ENCODE measurements around the gene KIF3C. TPM values are rescaled to one million over a fixed set of nuclear protein-coding genes. Genes with fewer than 3 reads are reported as not detected.
"Not testable (repeated sequence)": the region's sequence is repeated elsewhere in the genome, so short reads cannot be mapped to it uniquely, and the experiment has no call there.

Gene KIF3C
- total RNA-seq, 1 donor from 2014 or later = 3.2 TPM

DNA sequence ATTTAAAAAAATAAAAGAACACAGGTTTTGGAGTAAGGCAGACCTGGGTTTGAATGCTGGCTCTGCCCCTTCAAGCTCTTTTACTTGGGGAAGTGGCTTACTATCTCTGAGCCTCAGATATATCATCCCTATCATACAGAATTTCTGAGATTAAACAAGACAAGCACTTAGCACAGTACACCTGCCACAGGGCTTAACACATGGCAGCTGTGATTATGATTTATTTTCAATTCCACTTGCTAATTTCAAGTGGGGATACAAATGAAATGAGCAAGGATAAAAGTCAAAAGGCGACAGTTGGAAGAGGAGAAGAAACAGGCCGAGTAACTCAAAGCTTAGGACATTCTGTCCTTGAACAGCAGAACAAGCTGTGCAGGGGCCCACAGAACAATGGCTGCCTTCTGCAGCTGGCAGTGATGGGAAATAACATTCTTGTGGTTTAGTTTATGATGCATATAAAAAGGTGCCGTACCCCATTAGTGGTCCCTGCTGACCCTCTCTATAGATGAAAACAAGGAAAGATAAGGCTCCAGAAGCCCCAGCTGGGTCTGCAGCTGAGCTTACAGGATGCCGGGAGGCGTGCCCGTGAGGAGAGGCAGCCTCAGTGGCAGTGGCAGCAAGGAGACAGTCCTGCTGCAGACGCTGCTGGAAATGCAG lies 45.3 kb downstream of the KIF3C start:
- no peak for DNase-seq
- intact Hi-C loops (cut with DNase I) = no loop called here
- peak; percentile 26 for ATAC-seq (ENCODE audit: poor library complexity)

DNA sequence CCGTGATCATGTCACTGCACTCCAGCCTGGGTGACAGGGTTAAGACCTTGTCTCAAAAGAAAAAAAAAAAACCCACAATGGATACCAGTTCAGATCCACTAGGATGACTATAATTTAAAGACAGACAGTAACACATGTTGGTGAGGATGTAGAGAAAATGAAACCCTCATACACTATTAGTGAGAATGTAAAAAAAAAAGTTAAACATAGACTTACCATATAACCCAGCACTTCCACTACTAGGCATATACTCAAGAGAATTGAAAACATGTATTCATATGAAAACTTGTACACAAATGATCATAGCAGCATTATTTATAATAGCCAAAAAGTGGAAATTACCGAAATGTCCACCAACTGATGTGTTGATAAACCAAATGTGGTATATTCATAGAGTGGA lies 48.7 kb downstream of the KIF3C start:
- intact Hi-C loops (cut with DNase I) = no loop called here
- no peak for DNase-seq
- ATAC-seq (ENCODE audit: poor library complexity) = no peak

DNA sequence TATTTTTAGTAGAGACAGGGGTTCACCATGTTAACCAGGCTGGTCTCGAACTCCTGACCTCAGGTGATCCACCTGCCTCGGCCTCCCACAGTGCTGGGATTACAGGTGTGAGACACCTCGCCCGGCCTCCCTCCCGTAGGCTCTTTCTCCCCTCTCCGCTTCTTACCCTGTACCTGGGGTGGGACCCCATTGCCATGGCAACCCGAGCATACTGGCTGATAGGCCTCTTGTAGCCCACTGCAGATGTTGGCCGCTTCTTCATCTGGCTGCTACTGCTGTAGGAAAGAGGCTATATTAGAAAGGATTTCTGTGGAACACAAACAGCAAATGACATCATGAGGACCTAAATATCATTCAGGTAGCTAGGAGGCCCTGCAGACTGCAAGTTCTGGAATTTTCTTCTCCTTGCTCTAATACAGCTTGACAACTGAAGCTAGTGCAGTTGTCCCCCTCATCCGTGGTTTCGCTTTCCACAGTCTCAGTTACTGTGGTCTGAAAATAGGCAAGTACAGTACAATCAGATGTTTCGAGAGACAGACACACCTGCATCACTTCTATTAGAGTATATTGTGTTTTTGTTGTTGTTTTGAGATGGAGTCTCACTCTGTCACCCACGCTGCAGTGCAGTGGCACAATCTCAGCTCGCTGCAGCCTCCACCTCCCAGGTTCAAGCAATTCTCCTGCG lies 52.4 kb downstream of the KIF3C start:
- DNase-seq = no peak
- ATAC-seq (ENCODE audit: poor library complexity) = no peak
- intact Hi-C loops (cut with DNase I) = no loop called here

DNA sequence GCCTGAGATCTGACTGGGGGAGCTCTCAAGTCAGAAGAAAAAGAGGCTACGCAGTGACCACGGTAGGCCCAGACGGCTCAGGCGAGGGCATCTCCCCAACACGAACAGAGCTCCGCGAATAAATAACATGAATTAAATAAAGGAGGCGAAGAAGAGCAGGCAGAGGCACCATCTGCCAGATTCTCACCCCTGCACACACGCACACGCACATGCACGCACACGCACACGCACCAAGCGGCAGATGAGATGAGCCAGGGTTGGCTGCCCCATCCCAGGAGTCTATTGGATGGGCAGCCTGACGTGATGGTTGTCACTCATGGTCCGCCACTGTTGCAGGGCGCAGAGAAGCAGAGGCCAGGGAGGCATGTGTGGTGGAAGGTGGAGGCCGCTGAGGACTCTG lies 53.6 kb downstream of the KIF3C start:
- DNase-seq (no peak), ATAC-seq (ENCODE audit: poor library complexity) (no peak)
- intact Hi-C loops (cut with DNase I) = no loop called here

DNA sequence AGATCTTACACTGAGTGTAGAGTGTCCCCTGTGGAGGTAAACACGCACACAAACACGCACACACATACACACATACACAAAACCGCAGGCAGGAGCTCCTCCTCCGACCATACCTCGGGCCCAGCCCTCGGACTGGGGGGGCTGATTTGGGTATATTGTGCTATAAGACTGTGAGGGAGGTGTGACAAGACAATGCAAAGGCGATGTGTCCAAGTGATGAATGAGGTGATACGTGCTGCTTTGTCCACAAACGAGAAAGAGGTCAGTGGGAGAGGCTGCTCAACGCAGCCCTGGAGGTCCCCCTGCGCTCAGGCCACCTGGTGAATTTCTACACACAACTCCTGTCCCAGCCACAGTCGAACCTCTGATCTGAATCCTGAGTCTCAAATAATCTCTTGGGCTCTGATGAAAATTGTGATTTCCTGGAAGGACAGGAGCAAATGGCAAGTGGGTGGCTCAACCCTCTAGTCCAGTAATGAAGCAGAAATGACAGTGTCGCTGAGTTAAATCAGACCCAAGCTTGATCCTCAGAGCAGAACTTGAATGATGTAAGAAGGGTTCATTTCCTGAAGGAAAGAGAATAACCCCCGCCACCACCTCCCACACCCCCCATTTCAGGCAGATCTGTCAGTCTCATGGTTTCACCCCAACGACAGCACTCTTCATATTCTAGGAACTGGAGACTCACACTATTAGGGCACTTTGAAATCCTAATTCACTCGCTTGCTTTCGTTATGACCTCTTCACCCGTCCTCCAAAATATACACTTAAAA lies 55.1 kb downstream of the KIF3C start:
- intact Hi-C loops (cut with DNase I) = no loop called here
- no peak for DNase-seq
- no peak for ATAC-seq (ENCODE audit: poor library complexity)

DNA sequence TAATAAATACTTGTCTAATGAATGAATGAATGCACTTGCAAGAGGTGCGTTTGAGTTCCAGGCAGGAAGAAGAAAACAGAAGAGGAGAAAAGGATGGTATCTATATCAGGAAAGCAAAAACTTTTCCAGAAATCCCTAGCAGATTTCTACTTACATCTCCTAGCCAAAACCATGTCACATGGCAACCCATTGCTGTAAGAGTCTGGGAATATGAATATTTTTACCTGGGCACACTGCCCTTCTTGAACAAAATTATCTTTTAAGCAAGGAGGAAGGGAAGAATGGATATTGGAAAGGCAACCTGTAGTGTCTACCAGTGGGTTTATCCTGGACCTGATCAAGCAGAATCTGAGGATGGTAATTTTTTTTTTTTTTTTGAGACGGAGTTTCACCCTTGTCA lies 59.8 kb downstream of the KIF3C start:
- no peak for DNase-seq
- intact Hi-C loops (cut with DNase I) = no loop called here
- ATAC-seq (ENCODE audit: poor library complexity) = no peak

DNA sequence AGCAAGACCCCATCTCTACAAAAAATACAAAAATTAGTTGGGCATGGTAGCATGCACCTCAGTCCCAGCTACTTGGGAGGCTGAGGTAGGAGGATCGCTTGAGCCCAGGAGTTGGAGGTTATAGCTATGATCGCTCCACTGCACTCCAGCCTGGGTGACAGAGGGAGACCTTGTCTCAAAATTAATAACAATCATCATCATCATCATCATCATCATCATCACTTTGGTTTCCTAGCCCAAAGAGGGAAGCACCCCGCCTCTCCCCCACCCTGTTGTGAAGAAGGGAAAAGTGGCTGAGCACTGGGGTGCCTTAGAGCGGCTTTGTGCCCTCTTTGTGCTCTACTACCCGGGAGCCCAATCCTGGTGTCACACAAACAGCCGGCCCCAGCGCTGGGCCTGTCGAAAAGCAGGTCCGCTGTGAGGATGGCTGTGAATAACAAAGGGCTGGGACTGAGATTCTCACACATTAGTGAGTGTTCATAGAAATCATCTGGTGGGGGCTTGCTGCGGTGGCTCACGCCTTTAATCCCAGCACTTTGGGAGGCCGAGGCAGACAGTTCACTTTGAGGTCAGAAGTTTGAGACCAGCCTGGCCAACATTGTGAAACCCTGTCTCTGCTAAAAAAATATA lies 61.4 kb downstream of the KIF3C start:
- DNase-seq (no peak), ATAC-seq (ENCODE audit: poor library complexity) (no peak)
- intact Hi-C loops (cut with DNase I) = no loop called here

DNA sequence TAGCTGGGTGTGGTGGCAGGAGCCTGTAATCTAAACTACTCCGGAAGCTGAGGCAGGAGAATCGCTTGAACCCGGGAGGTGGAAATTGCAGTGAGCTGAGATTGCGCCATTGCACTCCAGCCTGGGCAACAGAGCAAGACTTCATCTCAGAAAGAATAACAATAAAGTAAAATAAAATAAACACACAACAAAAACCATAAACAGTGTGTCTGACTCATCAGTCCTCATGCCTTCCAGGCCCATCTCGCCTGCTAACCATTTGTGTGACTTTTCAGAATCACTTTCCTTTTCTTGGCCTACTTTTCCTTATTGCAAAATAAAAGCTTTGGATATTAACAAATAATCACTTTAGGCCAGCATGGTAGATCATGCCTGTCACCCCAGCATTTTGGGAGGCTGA lies 62.0 kb downstream of the KIF3C start:
- ATAC-seq (ENCODE audit: poor library complexity) (no peak), DNase-seq (no peak)
- intact Hi-C loops (cut with DNase I) = no loop called here

DNA sequence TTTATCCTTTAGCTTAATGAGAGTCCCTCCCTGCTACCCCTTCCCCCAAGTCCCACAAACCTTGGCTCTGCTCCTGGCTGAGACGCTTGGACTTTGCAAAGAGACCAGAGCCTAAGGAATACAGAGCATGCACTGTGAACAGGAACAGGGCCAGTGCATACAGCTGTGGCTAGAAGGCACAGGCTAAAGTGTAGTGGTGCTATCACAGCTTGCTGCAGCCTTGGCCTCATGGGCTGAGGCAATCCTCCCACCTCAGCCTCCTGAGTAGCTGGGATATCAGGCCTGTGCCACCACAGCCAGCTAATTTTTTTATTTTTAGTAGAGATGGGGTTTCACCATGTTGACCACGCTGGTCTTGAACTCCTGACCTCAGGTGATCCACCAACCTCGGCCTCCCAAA lies 64.5 kb downstream of the KIF3C start:
- ATAC-seq (ENCODE audit: poor library complexity) = no peak
- no peak for DNase-seq
- intact Hi-C loops (cut with DNase I) = no loop called here

DNA sequence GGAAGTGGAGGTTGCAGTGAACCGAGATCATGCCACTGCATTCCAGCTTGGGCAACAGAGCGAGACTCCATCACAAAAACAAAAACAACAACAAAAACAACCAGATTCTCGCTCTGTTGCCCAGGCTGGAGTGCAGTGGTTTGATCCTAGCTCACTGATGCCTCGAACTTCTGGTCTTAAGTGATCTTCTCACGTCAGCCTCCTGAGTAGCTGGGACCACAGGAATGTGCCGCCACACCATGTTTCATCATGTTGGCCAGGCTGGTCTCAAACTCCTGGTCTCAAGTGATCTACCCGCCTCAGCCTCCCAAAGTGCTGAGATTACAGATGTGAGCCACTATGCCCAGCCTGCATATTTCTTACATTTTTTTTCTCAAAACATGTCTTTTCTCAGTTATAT lies 64.9 kb downstream of the KIF3C start:
- DNase-seq; intact Hi-C loops (cut with DNase I); ATAC-seq (ENCODE audit: poor library complexity): not testable (repeated sequence)

DNA sequence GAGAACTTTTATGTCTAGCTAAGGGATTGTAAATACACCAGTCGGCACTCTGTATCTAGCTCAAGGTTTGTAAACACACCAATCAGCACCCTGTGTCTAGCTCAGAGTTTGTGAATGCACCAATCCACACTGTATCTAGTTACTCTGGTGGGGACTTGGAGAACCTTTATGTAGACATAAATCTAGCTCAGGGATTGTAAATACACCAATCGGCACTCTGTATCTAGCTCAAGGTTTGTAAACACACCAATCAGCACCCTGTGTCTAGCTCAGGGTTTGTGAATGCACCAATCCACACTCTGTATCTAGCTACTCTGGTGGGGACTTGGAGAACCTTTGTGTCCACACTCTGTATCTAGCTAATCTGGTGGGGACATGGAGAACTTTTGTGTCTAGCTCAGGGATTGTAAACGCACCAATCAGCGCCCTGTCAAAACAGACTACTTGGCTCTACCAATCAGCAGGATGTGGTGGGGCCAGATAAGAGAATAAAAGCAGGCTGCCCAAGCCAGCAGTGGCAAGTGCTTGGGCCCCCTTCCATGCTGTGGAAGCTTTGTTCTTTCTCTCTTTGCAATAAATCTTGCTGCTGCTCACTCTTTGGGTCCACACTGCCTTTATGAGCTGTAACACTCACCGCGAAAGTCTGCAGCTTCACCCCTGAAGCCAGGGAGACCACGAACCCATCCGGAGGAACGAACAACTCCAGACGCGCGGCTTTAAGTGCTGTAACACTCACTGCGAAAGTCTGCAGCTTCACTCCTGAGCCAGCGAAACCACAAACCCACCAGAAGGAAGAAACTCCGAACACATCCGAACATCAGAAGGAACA lies 66.1 kb downstream of the KIF3C start:
- DNase-seq; ATAC-seq (ENCODE audit: poor library complexity); intact Hi-C loops (cut with DNase I): not testable (repeated sequence)

DNA sequence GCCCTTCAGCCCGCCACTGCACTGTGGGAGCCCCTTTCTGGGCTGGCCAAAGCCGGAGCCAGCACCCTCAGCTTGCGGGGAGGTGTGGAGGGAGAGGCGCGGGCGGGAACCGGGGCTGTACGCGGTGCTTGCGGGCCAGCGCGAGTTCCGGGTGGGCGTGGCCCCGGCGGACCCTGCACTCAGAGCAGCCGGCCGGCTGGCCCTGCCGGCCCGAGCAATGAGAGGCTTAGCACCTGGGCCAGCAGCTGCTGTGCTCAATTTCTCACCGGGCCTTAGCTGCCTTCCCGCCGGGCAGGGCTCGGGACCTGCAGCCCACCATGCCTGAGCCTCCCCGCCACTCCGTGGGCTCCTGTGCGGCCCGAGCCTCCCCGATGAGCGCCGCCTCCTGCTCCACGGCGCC lies 66.9 kb downstream of the KIF3C start:
- ATAC-seq (ENCODE audit: poor library complexity); intact Hi-C loops (cut with DNase I); DNase-seq: not testable (repeated sequence)

DNA sequence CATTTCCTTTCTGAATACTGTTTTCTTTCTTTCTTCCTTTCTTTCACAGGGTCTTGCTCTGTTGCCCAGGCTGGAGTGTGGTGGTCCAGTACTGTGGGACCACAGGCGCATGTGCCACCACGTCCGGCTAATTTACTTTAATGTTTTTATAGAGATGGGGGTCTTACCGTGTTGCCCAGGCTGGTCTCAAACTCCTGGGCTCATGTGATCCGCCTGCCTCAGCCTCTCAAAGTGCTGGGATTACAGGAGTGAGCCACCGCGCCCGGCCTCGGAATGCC lies 68.7 kb downstream of the KIF3C start:
- DNase-seq; intact Hi-C loops (cut with DNase I); ATAC-seq (ENCODE audit: poor library complexity): not testable (repeated sequence)

DNA sequence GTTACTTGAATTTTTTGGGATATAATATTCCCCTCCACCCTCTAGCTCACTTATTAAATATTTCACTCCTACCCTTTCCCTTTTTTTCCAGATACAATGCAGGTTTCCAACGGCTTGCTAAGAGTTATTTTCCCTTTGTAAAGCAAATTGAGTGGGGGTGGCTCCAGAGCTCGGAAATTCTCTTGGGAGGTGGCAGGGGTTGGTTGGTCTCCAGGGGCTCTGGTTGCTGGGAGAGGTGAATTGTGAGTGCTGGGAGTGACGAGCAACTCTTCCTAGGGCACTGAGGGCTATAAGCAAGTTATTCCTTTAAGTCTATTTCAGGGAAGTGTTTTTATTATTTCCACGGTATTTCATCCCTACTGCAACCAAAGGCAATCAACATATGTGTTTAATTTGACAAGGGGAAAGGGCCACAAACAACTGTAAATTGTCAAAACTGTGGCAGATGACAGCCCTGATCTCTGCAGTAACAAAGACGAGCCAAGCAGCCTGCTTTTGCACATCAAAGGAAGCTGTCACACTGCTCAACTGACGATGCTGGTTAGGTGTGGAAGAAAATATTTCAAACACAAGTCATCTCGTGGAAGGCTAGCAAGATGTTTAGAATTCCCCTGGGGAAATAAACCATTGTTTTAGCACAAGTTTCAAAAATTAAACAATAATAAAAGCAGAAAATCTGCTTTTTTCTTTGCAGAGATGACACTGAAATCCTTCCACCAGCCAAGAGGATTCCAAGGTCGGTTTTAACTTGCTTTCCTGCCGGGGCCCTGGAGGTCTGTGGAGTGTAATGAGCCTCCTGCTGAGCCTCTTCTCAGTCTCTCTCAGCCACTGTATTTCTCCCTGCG lies 69.2 kb downstream of the KIF3C start:
- intact Hi-C loops (cut with DNase I) = no loop called here
- no peak for ATAC-seq (ENCODE audit: poor library complexity)
- no peak for DNase-seq

DNA sequence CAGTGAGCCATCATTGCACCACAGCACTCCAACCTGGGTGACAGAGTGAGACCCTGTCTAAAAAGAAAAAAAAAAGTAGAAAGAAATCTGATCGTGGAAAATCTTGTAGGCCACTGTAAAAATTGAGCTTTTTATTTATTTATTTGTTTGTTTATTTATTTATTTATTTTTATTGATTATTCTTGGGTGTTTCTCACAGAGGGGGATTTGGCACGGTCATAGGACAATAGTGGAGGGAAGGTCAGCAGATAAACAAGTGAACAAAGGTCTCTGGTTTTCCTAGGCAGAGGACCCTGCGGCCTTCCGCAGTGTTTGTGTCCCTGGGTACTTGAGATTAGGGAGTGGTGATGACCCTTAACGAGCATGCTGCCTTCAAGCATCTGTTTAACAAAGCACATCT lies 72.7 kb downstream of the KIF3C start:
- ATAC-seq (ENCODE audit: poor library complexity); DNase-seq; intact Hi-C loops (cut with DNase I): not testable (repeated sequence)

DNA sequence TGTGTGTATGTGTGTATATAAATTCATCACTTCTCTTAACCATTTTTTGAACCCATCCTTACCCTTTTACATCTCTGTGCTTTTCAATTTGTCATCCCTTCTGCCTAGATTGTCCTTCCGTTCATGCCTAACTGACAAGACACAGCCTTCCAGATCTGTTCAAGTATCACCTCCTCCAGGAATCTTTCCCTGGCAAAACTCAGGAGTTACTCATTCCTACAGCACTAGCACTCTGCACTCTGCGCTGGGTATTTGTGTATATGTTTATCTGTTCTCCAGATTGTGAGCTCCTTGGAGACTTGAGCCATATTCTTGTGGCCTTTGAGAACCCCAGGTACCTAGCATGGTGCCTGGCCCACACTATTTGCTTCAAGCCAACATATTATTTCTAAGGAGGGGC lies 77.2 kb downstream of the KIF3C start:
- ATAC-seq (ENCODE audit: poor library complexity) (no peak), DNase-seq (no peak)
- intact Hi-C loops (cut with DNase I) = no loop called here

DNA sequence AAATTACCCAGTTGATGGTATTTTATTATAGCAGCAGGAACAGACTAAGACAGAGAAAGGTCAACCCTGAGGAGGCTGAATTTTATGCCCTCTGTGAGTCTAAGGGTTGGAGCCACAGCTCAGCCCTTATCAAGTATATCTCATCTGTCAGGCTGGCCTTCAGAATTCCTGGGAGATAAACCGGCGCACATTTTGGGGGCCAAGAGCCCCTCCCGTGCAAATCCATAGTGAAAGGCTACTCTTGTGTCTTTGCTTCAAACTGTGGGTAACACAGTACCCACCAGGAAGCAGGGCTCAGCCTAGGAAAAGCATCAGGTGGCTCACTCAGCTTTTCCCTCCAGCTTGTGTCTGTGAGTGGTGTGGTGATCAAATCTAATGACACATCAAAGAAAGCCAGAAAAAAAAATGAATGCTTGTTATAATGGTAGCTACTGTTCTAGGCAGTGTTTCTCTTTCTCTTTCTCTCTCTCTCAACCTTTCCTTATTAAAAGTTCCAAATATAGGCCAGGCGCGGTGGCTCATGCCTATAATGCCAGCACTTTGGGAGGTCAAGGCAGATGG lies 79.0 kb downstream of the KIF3C start:
- no peak for DNase-seq
- intact Hi-C loops (cut with DNase I) = no loop called here
- no peak for ATAC-seq (ENCODE audit: poor library complexity)

Data from Right ventricle myocardium superior (tissue), 1 donor.